Endothelial cell of umbilical vein (primary cell): ENCODE results near the gene CCDC159. TPM values are rescaled to one million over a fixed set of nuclear protein-coding genes. Genes with fewer than 3 reads are reported as not detected.
"Not testable (repeated sequence)": the region's sequence is repeated elsewhere in the genome, so short reads cannot be mapped to it uniquely, and the experiment has no call there.

Experiments used
- BruUV-seq: library from RNA; stranded (reverse); fragments of 400-500 nt; replicated peaks from 2 replicates; lab custom pipeline; 2021; lab: Mats Ljungman, UMichigan
- CTCF ChIA-PET: fragments of 300-600, 350-600 bp; sonication (Branson Sonifier 250); formaldehyde crosslinking; loops from one replicate; lab custom pipeline; 2021; ENCODE audit warnings: antibody characterized with exemption, inconsistent platforms; lab: Charles Lee
- POLR2A ChIA-PET: fragments of 300-600, 350-600 bp; sonication (Branson Sonifier 250); formaldehyde crosslinking; loops from one replicate; lab custom pipeline; 2021; ENCODE audit warnings: antibody characterized with exemption, inconsistent platforms; lab: Charles Lee
- DNase-seq: peaks from one replicate; pipeline ENCODE4 v3.0.0-alpha.2; 2011; ENCODE audit warnings: low read depth, low spot score
- FAIRE-seq: peaks from 2 replicates; lab custom pipeline; 2011; peaks lifted over from hg19 to GRCh38; lab: Jason Lieb, UNC
- H2AFZ ChIP-seq: 2 replicates; pipeline ENCODE4 v1.6.0; 2012; ENCODE audit warnings: low read depth, low read length, control low read depth, inconsistent platforms
- H3K27ac ChIP-seq: 2 replicates; pipeline ENCODE4 v1.5.1; 2011; ENCODE audit warnings: low read depth, mild to moderate bottlenecking, control low read depth, low read length, moderate library complexity; ENCODE audit not compliant: insufficient read depth
- H3K27me3 ChIP-seq, 2 experiments: 2 replicates each; pipeline versions ENCODE4 v1.6.0 to v1.6.1; 2011; ENCODE audit warnings: low read length in 2 of 2, mixed read lengths in 1 of 2; ENCODE audit not compliant: control insufficient read depth in 2 of 2, insufficient read depth in 2 of 2
- H3K36me3 ChIP-seq, 2 experiments: 2 replicates in 1 of 2; 3 replicates in 1 of 2; pipeline ENCODE4 v1.5.1; 2011; ENCODE audit warnings: low read length in 2 of 2, mild to moderate bottlenecking in 1 of 2, moderate library complexity in 1 of 2; ENCODE audit not compliant: control insufficient read depth in 2 of 2, insufficient read depth in 2 of 2; ENCODE audit errors: extremely low read depth in 1 of 2
- H3K4me1 ChIP-seq: 3 replicates; pipeline ENCODE4 v1.5.1; 2011; ENCODE audit warnings: mild to moderate bottlenecking, low read length; ENCODE audit not compliant: control insufficient read depth, insufficient read depth; ENCODE audit errors: extremely low read depth
- H3K4me2 ChIP-seq: 2 replicates; pipeline ENCODE4 v1.6.1; 2011; ENCODE audit warnings: low read length, control low read depth, mixed read lengths; ENCODE audit not compliant: insufficient read depth
- H3K4me3 ChIP-seq, 3 experiments: fragments of 200-600 bp in 1 of 3; sonication (generic), shearing (Covaris generic) in 1 of 3; replicated peaks in 1 of 3; 2 replicates each; pipeline ENCODE4 v1.5.1; 2011 to 2016; ENCODE audit warnings: control low read depth in 3 of 3, low read length in 3 of 3, mild to moderate bottlenecking in 2 of 3, inconsistent platforms in 1 of 3, low read depth in 1 of 3, moderate library complexity in 1 of 3; ENCODE audit not compliant: insufficient read depth in 1 of 3
- H3K79me2 ChIP-seq: 2 replicates; pipeline ENCODE4 v1.6.0; 2012; ENCODE audit warnings: low read length, inconsistent platforms; ENCODE audit not compliant: control insufficient read depth, insufficient read depth
- H3K9ac ChIP-seq: replicated peaks from 2 replicates; pipeline ENCODE3; 2011; ENCODE audit warnings: low read length, control low read depth; ENCODE audit not compliant: insufficient read depth; ENCODE audit errors: extremely low read depth
- H3K9me1 ChIP-seq: replicated peaks from 3 replicates; pipeline ENCODE4 v1.6.0; 2011; ENCODE audit warnings: mild to moderate bottlenecking, low read length; ENCODE audit not compliant: control insufficient read depth, insufficient read depth; ENCODE audit errors: extremely low read depth
- H3K9me3 ChIP-seq: replicated peaks from 2 replicates; pipeline ENCODE4 v1.5.1; 2012; ENCODE audit warnings: low read length, inconsistent platforms; ENCODE audit not compliant: control insufficient read depth, insufficient read depth
- H4K20me1 ChIP-seq: replicated peaks from 2 replicates; pipeline ENCODE3; 2011; ENCODE audit warnings: mild to moderate bottlenecking, low read length; ENCODE audit not compliant: control insufficient read depth, insufficient read depth; ENCODE audit errors: extremely low read depth
- JUN ChIP-seq: IDR thresholded peaks from 2 replicates; pipeline ENCODE4 v1.6.1; 2011; ENCODE audit warnings: borderline replicate concordance, low read depth; ENCODE audit not compliant: insufficient read length, insufficient read depth
- MYC ChIP-seq: IDR thresholded peaks from one replicate; pipeline ENCODE4 v1.6.1; 2011; ENCODE audit warnings: mild to moderate bottlenecking, low read depth, low read length
- POLR2A ChIP-seq: IDR thresholded peaks from 2 replicates; pipeline ENCODE4 v1.6.1; 2012; ENCODE audit warnings: low read depth, mild to moderate bottlenecking, control low read depth, low read length
- POLR2AphosphoS5 ChIP-seq: IDR thresholded peaks from 2 replicates; pipeline ENCODE4 v1.6.1; 2012; ENCODE audit warnings: low read depth, mild to moderate bottlenecking, control low read depth, low read length, moderate library complexity; ENCODE audit not compliant: insufficient read depth
- dilution Hi-C: fragments of 300-500 bp; cut with MboI; formaldehyde crosslinking; loops from one replicate; pipeline ENCODE4 v1.15.0; 2019; ENCODE audit warnings: low sequenced_read_pairs; ENCODE audit not compliant: extremely low pct_ligation_motif_present
- intact Hi-C: fragments of 100-400 bp; cut with micrococcal nuclease; formaldehyde crosslinking; loops from one replicate; pipeline ENCODE4 v1.10.0; 2022
- polyA plus RNA-seq, 4 experiments: library from polyadenylated mRNA; depleted of rRNA in 3 of 4; stranded (reverse) in 3 of 4; unstranded in 1 of 4; fragments of >200 nt; gene quantifications; 2 replicates each; pipeline versions ENCODE4 v1.2.1 to v1.2.3, GENCODE V29; 2011 to 2012; ENCODE audit warnings: missing spikeins in 1 of 4
- total RNA-seq: library from RNA; stranded (reverse); gene quantifications from 2 replicates; pipeline ENCODE4 v1.2.3, GENCODE V29; 2021

CCDC159 gene
- total and polyA plus RNA-seq, 2 donors (not counting 3 experiments of a cell fraction or from before 2014, with no cell fraction given): 30.0 to 31.6 TPM

GRCh38 chr19:11339254-11340098, 6.8 kb upstream of the CCDC159 start, which contains the start of gene RAB3D:
TSS of gene RAB3D (minus strand) at chr19:11339657. CDS start at chr19:11337399, 2,258 bp downstream.
- Histone ChIP-seq H3K9ac (peak within 1 kb of the TSS; percentile 30), H3K4me1 (peaks cover 16% of the 10 kb centered on the region), H3K27me3 (no peaks in the 10 kb centered on the region), H3K36me3 (peaks cover 0 to 14% of the 10 kb centered on the region in 2 experiments), H3K4me3 (peak within 1 kb of the TSS; percentile 43 to 91 (median 52)), H3K4me2 (peak within 1 kb of the TSS; percentile 83), H4K20me1 (no peaks in the 10 kb centered on the region), H3K27ac (no peak within 1 kb of the TSS), H2AFZ (peak within 1 kb of the TSS; percentile 95), H3K9me1 (no peaks in the 10 kb centered on the region), H3K79me2 (no peaks in the 10 kb centered on the region), H3K9me3 (no peaks in the 10 kb centered on the region)
- intact Hi-C loops (loop anchor here (1.0 to 2.0 kb wide), 2 partner anchors 35 to 45 kb away; partner anchors contain the start of gene SWSAP1), dilution Hi-C loops (no loop called here)
- TF ChIP-seq POLR2A: peak; percentile 54
- TF ChIP-seq MYC: no peak
- peak; percentile 52 for TF ChIP-seq POLR2AphosphoS5
- no peak for TF ChIP-seq JUN
- ChIA-PET POLR2A (interaction anchor here (0.6 kb wide), 1 partner anchor 112 kb away, joined by 3 read pairs; no protein-coding TSS in a partner anchor), CTCF (interaction anchor here (0.9 to 2.2 kb wide), 7 partner anchors 8 to 45 kb away, joined by 3 to 23 read pairs (median 6); partner anchors contain the start of gene SWSAP1)
- no TSS peak for BruUV-seq
- peak; percentile 88 for DNase-seq
- peak; percentile 96 for FAIRE-seq

- H3K4me2 ChIP-seq, H3K4me3 ChIP-seq, H3K27me3 ChIP-seq, intact Hi-C loops, BruUV-seq, H3K9me3 ChIP-seq, H2AFZ ChIP-seq, dilution Hi-C loops, H3K9me1 ChIP-seq, H3K9ac ChIP-seq, DNase-seq, H3K27ac ChIP-seq, H3K79me2 ChIP-seq, H4K20me1 ChIP-seq: not testable (repeated sequence)
- peaks cover 17% of the 10 kb centered on the region for H3K4me1 ChIP-seq
- ChIA-PET CTCF (interaction anchor here (0.9 to 2.2 kb wide), 7 partner anchors 9 to 45 kb away, joined by 3 to 23 read pairs (median 6); partner anchors contain the start of gene SWSAP1), POLR2A (interaction anchor here (0.6 kb wide), 1 partner anchor 112 kb away, joined by 3 read pairs; no protein-coding TSS in a partner anchor)
- FAIRE-seq: peak; percentile 8
- H3K36me3 ChIP-seq: peaks cover 0 to 13% of the 10 kb centered on the region in 2 experiments
Measured at GRCh38 chr19:11340099-11340467, 6.2 kb upstream of the CCDC159 start.
